ACHN (cell line): ENCODE data around the gene BICRA.
"Not testable (repeated sequence)": the region's sequence is repeated elsewhere in the genome, so short reads cannot be mapped to it uniquely, and the experiment has no call there.

Experiments used
- DNase-seq: peaks from one replicate; pipeline ENCODE4 v3.0.0-alpha.2; 2015
- in situ Hi-C: cut with HindIII; loops from 2 replicates; pipeline ENCODE4 v1.10.0; 2017; ENCODE audit warnings: low sequenced_read_pairs, low pct_ligation_motif_present, low pct_unique_long_range_greater_than_20kb

BICRA gene

GRCh38 chr19:47599671-47600245, 9.2 kb upstream of the BICRA start:
- in situ Hi-C loops, result not testable (repeated sequence)
- DNase-seq, result peak; percentile 22

GRCh38 chr19:47600246-47601179, 8.4 kb upstream of the BICRA start:
- in situ Hi-C loops, result no loop called here
- peak; percentile 97 for DNase-seq

GRCh38 chr19:47601180-47601904, 7.6 kb upstream of the BICRA start:
- in situ Hi-C loops, result no loop called here
- DNase-seq, result no peak

DNA sequence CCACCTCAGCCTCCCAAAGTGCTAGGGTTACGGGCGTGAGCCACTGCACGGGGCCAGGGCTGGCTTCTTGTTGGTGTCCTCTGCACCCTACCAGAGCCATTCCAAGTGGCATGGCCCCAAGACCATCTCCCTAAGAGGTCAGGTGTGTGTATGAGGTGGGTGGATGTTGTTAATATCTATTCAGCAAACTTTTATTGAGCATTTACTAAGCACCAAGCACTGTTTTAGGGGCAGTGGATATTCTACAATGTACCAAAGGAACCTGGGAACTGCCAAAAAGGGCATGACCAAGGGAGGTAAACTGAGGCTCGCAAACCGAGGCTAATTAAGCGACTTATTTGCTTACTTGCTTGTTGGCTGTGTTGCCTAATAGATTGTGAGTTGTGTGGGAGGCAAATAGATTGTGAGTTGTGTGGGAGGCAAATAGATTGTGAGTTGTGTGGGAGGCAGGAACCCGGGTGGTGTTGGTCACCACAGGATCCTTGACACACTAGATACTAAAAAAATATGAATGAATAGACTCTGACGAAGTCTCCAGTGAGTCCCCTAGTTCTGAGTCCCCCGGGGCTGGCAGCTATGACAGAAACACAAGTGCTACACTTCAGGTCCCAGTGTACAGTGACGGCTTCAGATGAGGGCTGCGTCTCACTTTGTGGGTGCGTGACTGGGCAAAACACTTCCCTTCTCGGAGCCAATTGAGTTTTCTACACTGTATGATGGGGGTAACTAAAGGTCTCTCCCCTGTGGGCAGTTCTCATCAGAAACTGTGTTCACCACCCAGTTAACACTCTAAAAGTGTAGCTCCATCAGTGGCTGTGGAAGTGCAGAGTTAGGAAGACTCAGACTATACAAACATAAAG, 5.0 kb upstream of the BICRA start:
- in situ Hi-C loops, result no loop called here
- no peak for DNase-seq

GRCh38 chr19:47607564-47608073, 1.3 kb upstream of the BICRA start:
- in situ Hi-C loops, result no loop called here
- no peak for DNase-seq

- in situ Hi-C loops, result no loop called here
- DNase-seq, result peak; percentile 91
These were observed 638 bp upstream of the BICRA start for GRCh38 chr19:47608074-47608918.

DNA sequence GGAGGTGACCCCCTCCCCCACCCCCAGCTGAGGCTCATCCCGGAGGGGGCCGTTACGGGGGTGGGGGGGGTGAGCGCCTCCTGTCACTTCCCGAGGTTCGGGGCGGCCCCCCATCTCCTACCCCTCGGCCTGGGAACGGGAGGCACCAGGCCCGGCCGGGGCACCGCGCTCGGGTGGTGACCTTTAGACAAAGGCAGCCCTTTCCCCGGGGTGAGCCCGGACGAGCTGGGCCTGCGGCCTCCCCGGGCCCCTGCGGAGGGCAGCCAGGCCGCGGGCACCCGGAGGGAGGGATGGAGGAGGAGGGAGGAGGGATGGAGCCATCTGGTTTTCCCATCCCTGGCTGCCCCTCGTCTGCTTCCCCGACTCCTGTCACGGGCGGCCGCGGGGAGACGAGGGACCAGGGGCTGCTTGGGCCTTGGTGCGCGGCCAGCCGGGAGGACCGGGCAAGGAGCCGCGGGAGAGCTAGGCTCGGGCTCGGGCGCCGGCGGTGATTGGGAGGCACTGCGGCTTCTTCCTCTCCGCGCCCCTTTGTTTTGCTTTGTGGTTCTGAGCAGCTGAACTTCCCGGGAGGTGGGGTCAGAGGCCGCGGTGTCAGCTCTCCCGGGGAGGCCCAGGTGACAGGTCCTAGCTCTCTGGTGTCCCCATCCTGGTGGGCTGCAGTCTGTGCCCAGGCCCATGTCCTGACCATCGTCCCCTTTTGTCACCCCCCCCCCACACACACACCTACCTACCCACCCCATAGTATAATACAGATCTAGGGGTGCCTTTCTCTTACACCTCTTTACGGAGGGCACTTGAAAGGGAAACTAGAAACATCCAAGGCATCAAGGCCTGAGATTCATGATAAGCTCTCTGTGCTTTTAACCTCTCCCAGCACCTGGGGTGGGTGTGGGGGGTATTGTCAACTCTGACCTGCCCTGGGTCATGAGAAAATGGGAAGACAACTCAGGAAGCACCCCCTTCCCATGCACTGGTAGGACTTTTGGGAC, 1.3 kb downstream of the BICRA start:
- DNase-seq, result peak; percentile 37
- in situ Hi-C loops, result no loop called here

- in situ Hi-C loops, result no loop called here
- DNase-seq, result no peak
These were observed 2.0 kb downstream of the BICRA start for GRCh38 chr19:47610902-47611301.

- peak; percentile 39 for DNase-seq
- in situ Hi-C loops, result no loop called here
These were observed 4.5 kb downstream of the BICRA start for GRCh38 chr19:47613165-47614020.

- in situ Hi-C loops, result no loop called here
- no peak for DNase-seq
These were observed 5.0 kb downstream of the BICRA start for GRCh38 chr19:47614021-47614295.

GRCh38 chr19:47614559-47614958, 5.6 kb downstream of the BICRA start:
- in situ Hi-C loops, result no loop called here
- DNase-seq, result no peak

- DNase-seq, result no peak
- in situ Hi-C loops, result no loop called here
These were observed 6.3 kb downstream of the BICRA start for GRCh38 chr19:47615230-47615629.

- no peak for DNase-seq
- in situ Hi-C loops, result no loop called here
These were observed 6.8 kb downstream of the BICRA start for GRCh38 chr19:47615714-47616113.

- in situ Hi-C loops, result no loop called here
- no peak for DNase-seq
These were observed 9.8 kb downstream of the BICRA start for GRCh38 chr19:47618771-47619170.

DNA sequence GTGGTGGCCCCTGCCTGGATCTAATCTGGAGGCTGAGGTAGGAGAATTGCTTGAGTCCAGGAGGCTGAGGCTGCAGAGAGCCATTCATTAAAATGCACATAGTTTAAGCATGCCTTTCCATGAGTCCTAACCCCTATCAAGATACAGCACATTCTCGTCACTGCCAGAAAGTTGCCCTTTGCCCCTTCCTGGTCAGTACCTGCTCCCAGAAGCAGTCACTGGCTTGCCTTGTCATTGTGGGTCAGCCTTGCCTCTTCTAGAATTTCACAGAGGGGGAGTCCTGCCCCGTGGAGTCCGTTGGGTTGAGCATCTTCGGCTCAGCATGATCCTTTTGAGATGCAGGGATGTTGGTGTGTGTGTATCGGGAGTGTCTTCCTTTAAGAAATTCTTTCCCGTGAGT, 10.8 kb downstream of the BICRA start:
- no peak for DNase-seq
- in situ Hi-C loops, result no loop called here
